ENCODE results near the gene RNF182. TPM values are rescaled to one million over a fixed set of nuclear protein-coding genes. Genes with fewer than 3 reads are reported as not detected.
"Not testable (repeated sequence)": the region's sequence is repeated elsewhere in the genome, so short reads cannot be mapped to it uniquely, and the experiment has no call there.

The RNF182 gene
- total RNA-seq, 1 donor from 2014 or later = 0.20 TPM

- no peak for DNase-seq (ENCODE audit: low read depth, low spot score)
These were observed 76.7 kb downstream of the RNF182 start for GRCh38 chr6:14001329-14002012.

GRCh38 chr6:14002176-14002947 lies 77.6 kb downstream of the RNF182 start:
- no peak for DNase-seq (ENCODE audit: low read depth, low spot score)

GRCh38 chr6:14004258-14004657 lies 79.5 kb downstream of the RNF182 start:
- no peak for DNase-seq (ENCODE audit: low read depth, low spot score)

GRCh38 chr6:14008809-14009208 lies 84.1 kb downstream of the RNF182 start:
- DNase-seq (ENCODE audit: low read depth, low spot score) = no peak

GRCh38 chr6:14009431-14009830 lies 84.7 kb downstream of the RNF182 start:
- DNase-seq (ENCODE audit: low read depth, low spot score) = no peak

GRCh38 chr6:14010275-14010674 lies 85.5 kb downstream of the RNF182 start:
- no peak for DNase-seq (ENCODE audit: low read depth, low spot score)

GRCh38 chr6:14012313-14013030 lies 87.7 kb downstream of the RNF182 start:
- DNase-seq (ENCODE audit: low read depth, low spot score) = no peak

- no peak for DNase-seq (ENCODE audit: low read depth, low spot score)
These were observed 91.2 kb downstream of the RNF182 start for GRCh38 chr6:14015964-14016363.

- no peak for DNase-seq (ENCODE audit: low read depth, low spot score)
These were observed 91.7 kb downstream of the RNF182 start for GRCh38 chr6:14016432-14016831.

GRCh38 chr6:14016935-14017625 lies 92.3 kb downstream of the RNF182 start:
- DNase-seq (ENCODE audit: low read depth, low spot score) = no peak

- no peak for DNase-seq (ENCODE audit: low read depth, low spot score)
These were observed 93.1 kb downstream of the RNF182 start for GRCh38 chr6:14017626-14018475.

- not testable (repeated sequence) for DNase-seq (ENCODE audit: low read depth, low spot score)
These were observed 93.8 kb downstream of the RNF182 start for GRCh38 chr6:14018559-14018958.

- DNase-seq (ENCODE audit: low read depth, low spot score) = no peak
These were observed 95.8 kb downstream of the RNF182 start for GRCh38 chr6:14020551-14020950.

- no peak for DNase-seq (ENCODE audit: low read depth, low spot score)
These were observed 96.7 kb downstream of the RNF182 start for GRCh38 chr6:14021449-14021848.

- no peak for DNase-seq (ENCODE audit: low read depth, low spot score)
These were observed 97.9 kb downstream of the RNF182 start for GRCh38 chr6:14022673-14023072.

GRCh38 chr6:14023855-14024254 lies 99.1 kb downstream of the RNF182 start:
- no peak for DNase-seq (ENCODE audit: low read depth, low spot score)

- no peak for DNase-seq (ENCODE audit: low read depth, low spot score)
These were observed 100.4 kb downstream of the RNF182 start for GRCh38 chr6:14025160-14025559.

GRCh38 chr6:14026831-14027539 lies 102.2 kb downstream of the RNF182 start:
- peak; percentile 7 for DNase-seq (ENCODE audit: low read depth, low spot score)

- no peak for DNase-seq (ENCODE audit: low read depth, low spot score)
These were observed 103.9 kb downstream of the RNF182 start for GRCh38 chr6:14028631-14029030.

GRCh38 chr6:14029605-14030004 lies 104.9 kb downstream of the RNF182 start:
- no peak for DNase-seq (ENCODE audit: low read depth, low spot score)

All from pulmonary artery endothelial cell (primary cell).